ENCODE measurements around the gene CYS1.

The CYS1 gene

GRCh38 chr2:10028988-10029874, 51.0 kb downstream of the CYS1 start:
- Mint-ChIP-seq H3K4me1 (ENCODE audit: low read depth) (peaks cover 19% of the 10 kb centered on the region), H3K4me3 (peak overlapping the region; percentile 47), H3K9me3 (no peaks in the 10 kb centered on the region)

GRCh38 chr2:10028407-10028987, 51.7 kb downstream of the CYS1 start:
- Mint-ChIP-seq H3K27ac (peak overlapping the region; percentile 83), H3K4me3 (no peak overlapping the region), H3K27me3 (ENCODE audit: low read depth) (peaks cover 4% of the 10 kb centered on the region), H3K36me3 (ENCODE audit: low read depth) (no peaks in the 10 kb centered on the region), H3K4me1 (ENCODE audit: low read depth) (peaks cover 17% of the 10 kb centered on the region), H3K9me3 (no peaks in the 10 kb centered on the region)

More at GRCh38 chr2:10028988-10029874, 51.0 kb downstream of the CYS1 start:
- H3K27ac Mint-ChIP-seq, result peak overlapping the region; percentile 83
- peaks cover 5% of the 10 kb centered on the region for H3K27me3 Mint-ChIP-seq (ENCODE audit: low read depth)
- H3K36me3 Mint-ChIP-seq (ENCODE audit: low read depth), result no peaks in the 10 kb centered on the region

GRCh38 chr2:10027660-10028330, 52.4 kb downstream of the CYS1 start:
- Mint-ChIP-seq H3K27ac (peak overlapping the region; percentile 36), H3K36me3 (ENCODE audit: low read depth) (no peaks in the 10 kb centered on the region), H3K27me3 (ENCODE audit: low read depth) (peaks cover 4% of the 10 kb centered on the region), H3K4me3 (no peak overlapping the region), H3K4me1 (ENCODE audit: low read depth) (peaks cover 17% of the 10 kb centered on the region), H3K9me3 (no peaks in the 10 kb centered on the region)

GRCh38 chr2:10026940-10027569, 53.2 kb downstream of the CYS1 start:
- Mint-ChIP-seq H3K27ac (no peak overlapping the region), H3K4me1 (ENCODE audit: low read depth) (peaks cover 15% of the 10 kb centered on the region), H3K9me3 (no peaks in the 10 kb centered on the region), H3K4me3 (no peak overlapping the region), H3K27me3 (ENCODE audit: low read depth) (peaks cover 4% of the 10 kb centered on the region), H3K36me3 (ENCODE audit: low read depth) (no peaks in the 10 kb centered on the region)

GRCh38 chr2:10022966-10023662, 57.1 kb downstream of the CYS1 start:
- Mint-ChIP-seq H3K27ac (no peak overlapping the region), H3K36me3 (ENCODE audit: low read depth) (no peaks in the 10 kb centered on the region), H3K4me1 (ENCODE audit: low read depth) (peaks cover 2% of the 10 kb centered on the region), H3K4me3 (no peak overlapping the region), H3K27me3 (ENCODE audit: low read depth) (peaks cover 9% of the 10 kb centered on the region), H3K9me3 (no peaks in the 10 kb centered on the region)

- Mint-ChIP-seq H3K4me1 (ENCODE audit: low read depth) (peaks cover under 1% of the 10 kb centered on the region), H3K27ac (no peak overlapping the region), H3K36me3 (ENCODE audit: low read depth) (no peaks in the 10 kb centered on the region), H3K9me3 (no peaks in the 10 kb centered on the region), H3K27me3 (ENCODE audit: low read depth) (peaks cover 12% of the 10 kb centered on the region), H3K4me3 (no peak overlapping the region)
Measured at GRCh38 chr2:10022445-10022844, 57.8 kb downstream of the CYS1 start.

- Mint-ChIP-seq H3K4me3 (no peak overlapping the region), H3K4me1 (ENCODE audit: low read depth) (no peaks in the 10 kb centered on the region), H3K36me3 (ENCODE audit: low read depth) (no peaks in the 10 kb centered on the region), H3K27ac (no peak overlapping the region), H3K9me3 (no peaks in the 10 kb centered on the region), H3K27me3 (ENCODE audit: low read depth) (peaks cover 16% of the 10 kb centered on the region)
Measured at GRCh38 chr2:10022041-10022421, 58.2 kb downstream of the CYS1 start.

GRCh38 chr2:10019602-10020400, 60.4 kb downstream of the CYS1 start:
- Mint-ChIP-seq H3K4me3 (no peak overlapping the region), H3K27me3 (ENCODE audit: low read depth) (peaks cover 20% of the 10 kb centered on the region), H3K36me3 (ENCODE audit: low read depth) (no peaks in the 10 kb centered on the region), H3K27ac (no peak overlapping the region), H3K9me3 (no peaks in the 10 kb centered on the region), H3K4me1 (ENCODE audit: low read depth) (no peaks in the 10 kb centered on the region)

- Mint-ChIP-seq H3K36me3 (ENCODE audit: low read depth) (no peaks in the 10 kb centered on the region), H3K27me3 (ENCODE audit: low read depth) (peaks cover 20% of the 10 kb centered on the region), H3K4me1 (ENCODE audit: low read depth) (no peaks in the 10 kb centered on the region), H3K9me3 (no peaks in the 10 kb centered on the region), H3K4me3 (no peak overlapping the region), H3K27ac (no peak overlapping the region)
Measured at GRCh38 chr2:10019174-10019573, 61.0 kb downstream of the CYS1 start.

- Mint-ChIP-seq H3K36me3 (ENCODE audit: low read depth) (no peaks in the 10 kb centered on the region), H3K27me3 (ENCODE audit: low read depth) (peaks cover 20% of the 10 kb centered on the region), H3K4me1 (ENCODE audit: low read depth) (no peaks in the 10 kb centered on the region), H3K4me3 (no peak overlapping the region), H3K9me3 (no peaks in the 10 kb centered on the region), H3K27ac (no peak overlapping the region)
Measured at GRCh38 chr2:10017313-10017941, 62.8 kb downstream of the CYS1 start.

GRCh38 chr2:10016802-10017258, 63.4 kb downstream of the CYS1 start:
- H3K36me3 Mint-ChIP-seq (ENCODE audit: low read depth), result no peaks in the 10 kb centered on the region
- H3K9me3 Mint-ChIP-seq, result no peaks in the 10 kb centered on the region
- H3K4me1 Mint-ChIP-seq (ENCODE audit: low read depth), result no peaks in the 10 kb centered on the region
- peaks cover 20% of the 10 kb centered on the region for H3K27me3 Mint-ChIP-seq (ENCODE audit: low read depth)
- no peak overlapping the region for H3K27ac Mint-ChIP-seq
- no peak overlapping the region for H3K4me3 Mint-ChIP-seq

- H3K4me3 Mint-ChIP-seq, result no peak overlapping the region
- H3K9me3 Mint-ChIP-seq, result no peaks in the 10 kb centered on the region
- no peaks in the 10 kb centered on the region for H3K36me3 Mint-ChIP-seq (ENCODE audit: low read depth)
- no peaks in the 10 kb centered on the region for H3K4me1 Mint-ChIP-seq (ENCODE audit: low read depth)
- no peak overlapping the region for H3K27ac Mint-ChIP-seq
- H3K27me3 Mint-ChIP-seq (ENCODE audit: low read depth), result peaks cover 20% of the 10 kb centered on the region
Measured at GRCh38 chr2:10016001-10016801, 64.0 kb downstream of the CYS1 start.

Measured in T-helper 1 cell treated with Interleukin-12 subunit alpha and Interleukin-12 subunit beta and Interleukin-4 antibody, amounts not matched to agents 30 μg/mL and 1 μg/mL, for 36 hours (primary cell).